Measurements from ENCODE around the gene IL1RAPL1.

GRCh38 chrX:29148511-29148910 is 561.3 kb downstream of the IL1RAPL1 start:
- TF ChIP-seq CTCF (IDR thresholded peaks at IDR 0.05 in 4 of 5, conservative IDR thresholded peaks at IDR 0.05 in 1 of 5) = no peak
- no peak for TF ChIP-seq POLR2A (IDR thresholded peaks at IDR 0.05)

Measured in gastrocnemius medialis (tissue), 4 donors.